CD4-positive, alpha-beta T cell (primary cell): Measurements from ENCODE around the gene C4orf50. TPM values are rescaled to one million over a fixed set of nuclear protein-coding genes. Genes with fewer than 3 reads are reported as not detected.

Experiments used
- ATAC-seq: fragments of 200-7000 bp; cut with Tn5 transposase; one replicate; pipeline ENCODE4 v1.10.0; 2022; ENCODE audit warnings: mild to moderate bottlenecking; ENCODE audit not compliant: poor library complexity
- CTCF ChIA-PET: fragments of 350-600 bp; sonication (Branson Sonifier 250); formaldehyde crosslinking; loops from one replicate; lab custom pipeline; 2021; ENCODE audit warnings: antibody characterized with exemption, inconsistent platforms; lab: Charles Lee
- POLR2A ChIA-PET: fragments of 350-600 bp; sonication (Branson Sonifier 250); formaldehyde crosslinking; loops from one replicate; lab custom pipeline; 2021; ENCODE audit warnings: antibody characterized with exemption, inconsistent platforms; lab: Charles Lee
- DNase-seq, 14 experiments: peaks; one replicate each; pipeline ENCODE4 v3.0.0-alpha.2; 2013 to 2020; ENCODE audit warnings: mixed read lengths in 2 of 14
- H3K27ac ChIP-seq, 2 donors: one replicate each; pipeline versions ENCODE4 v1.5.1 to v1.7.0; 2013; ENCODE audit warnings: low read length in 2 of 2, low read depth in 1 of 2, mild to moderate bottlenecking in 1 of 2
- H3K27me3 ChIP-seq, 2 experiments: 1 replicate in 1 of 2; 2 replicates in 1 of 2; pipeline versions ENCODE4 v1.6.1 to v1.7.0; 2013; ENCODE audit warnings: low read length in 2 of 2, control low read depth in 1 of 2, mild to moderate bottlenecking in 1 of 2, moderate library complexity in 1 of 2; ENCODE audit not compliant: insufficient read depth in 2 of 2, control insufficient read depth in 1 of 2
- H3K36me3 ChIP-seq: one replicate; pipeline ENCODE4 v1.6.1; 2013; ENCODE audit warnings: low read length, control low read depth; ENCODE audit not compliant: insufficient read depth
- H3K4me1 ChIP-seq: one replicate; pipeline ENCODE4 v1.6.1; 2013; ENCODE audit warnings: low read length, control low read depth; ENCODE audit not compliant: insufficient read depth
- H3K4me3 ChIP-seq: one replicate; pipeline ENCODE4 v1.5.1; 2013; ENCODE audit warnings: mild to moderate bottlenecking, low read length, moderate library complexity
- H3K9me3 ChIP-seq, 2 experiments: 1 replicate in 1 of 2; 2 replicates in 1 of 2; pipeline versions ENCODE4 v1.6.1 to v1.7.0; 2013; ENCODE audit warnings: low read length in 2 of 2, mild to moderate bottlenecking in 2 of 2, control low read depth in 1 of 2, moderate library complexity in 1 of 2; ENCODE audit not compliant: control insufficient read depth in 1 of 2, insufficient read depth in 1 of 2
- H3K27ac Mint-ChIP-seq: one replicate; pipeline ENCODE4 v1.8.0; 2020; ENCODE audit warnings: mixed read lengths
- H3K27me3 Mint-ChIP-seq: one replicate; pipeline ENCODE4 v1.8.0; 2021; ENCODE audit warnings: mixed read lengths
- H3K36me3 Mint-ChIP-seq: one replicate; pipeline ENCODE4 v1.8.0; 2021; ENCODE audit warnings: low read depth, mixed read lengths
- H3K4me1 Mint-ChIP-seq: one replicate; pipeline ENCODE4 v1.8.0; 2021; ENCODE audit warnings: low read depth, mixed read lengths
- H3K4me3 Mint-ChIP-seq: one replicate; pipeline ENCODE4 v1.8.0; 2020; ENCODE audit warnings: mild to moderate bottlenecking, mixed read lengths
- H3K9me3 Mint-ChIP-seq: one replicate; pipeline ENCODE4 v1.8.0; 2020; ENCODE audit warnings: mixed read lengths
- intact Hi-C, 2 experiments: fragments of 100-400 bp; cut with DNase I in 1 of 2; cut with micrococcal nuclease in 1 of 2; formaldehyde crosslinking; loops; one replicate each; pipeline versions ENCODE4 v1.15.1 to v1.9.0; 2023 to 2025; cut with DNase I, micrococcal nuclease
- total RNA-seq, 174 experiments: library from RNA in 2 of 174; stranded (reverse) in 2 of 174; gene quantifications; one replicate each; pipeline ENCODE4 v1.2.3 and lab custom pipeline; 2021 to 2026
- TF ChIP-seq, protein P1 (sequence below): fragments of 200-600 bp; IDR thresholded peaks from one replicate; pipeline ENCODE4 v1.8.0; 2022; ENCODE audit warnings: antibody characterized with exemption, mild to moderate bottlenecking

C4orf50 gene
- total RNA-seq, 2 experiments from 2014 or later, result 0.16 to 0.20 TPM

DNA sequence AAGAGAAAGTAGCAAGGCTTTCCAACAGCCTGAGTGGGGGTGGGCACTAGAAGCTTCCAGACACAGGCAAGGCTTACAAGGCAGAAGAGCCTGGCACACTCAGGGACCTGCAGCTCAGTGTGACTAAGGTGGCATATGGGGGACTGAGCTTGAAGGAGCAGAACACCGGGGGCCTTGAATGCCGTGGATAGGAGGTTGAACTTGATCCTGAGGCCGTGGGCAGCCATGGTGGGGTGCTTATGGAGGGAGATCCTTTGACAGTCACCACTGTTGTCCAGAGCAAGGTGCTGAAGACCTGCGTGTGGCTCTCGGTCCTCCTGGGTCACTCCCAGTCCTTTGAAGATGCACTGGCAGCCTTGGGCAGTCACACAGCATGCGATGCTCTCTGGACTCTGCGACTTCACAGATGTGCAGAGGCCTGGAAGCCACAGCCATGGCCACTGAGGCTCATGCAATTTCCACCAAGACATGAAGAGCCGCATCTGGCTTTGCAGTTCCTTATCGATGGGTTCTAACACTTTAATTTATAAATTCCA, 18.3 kb downstream of the C4orf50 start:
- TF ChIP-seq, protein P1, sequence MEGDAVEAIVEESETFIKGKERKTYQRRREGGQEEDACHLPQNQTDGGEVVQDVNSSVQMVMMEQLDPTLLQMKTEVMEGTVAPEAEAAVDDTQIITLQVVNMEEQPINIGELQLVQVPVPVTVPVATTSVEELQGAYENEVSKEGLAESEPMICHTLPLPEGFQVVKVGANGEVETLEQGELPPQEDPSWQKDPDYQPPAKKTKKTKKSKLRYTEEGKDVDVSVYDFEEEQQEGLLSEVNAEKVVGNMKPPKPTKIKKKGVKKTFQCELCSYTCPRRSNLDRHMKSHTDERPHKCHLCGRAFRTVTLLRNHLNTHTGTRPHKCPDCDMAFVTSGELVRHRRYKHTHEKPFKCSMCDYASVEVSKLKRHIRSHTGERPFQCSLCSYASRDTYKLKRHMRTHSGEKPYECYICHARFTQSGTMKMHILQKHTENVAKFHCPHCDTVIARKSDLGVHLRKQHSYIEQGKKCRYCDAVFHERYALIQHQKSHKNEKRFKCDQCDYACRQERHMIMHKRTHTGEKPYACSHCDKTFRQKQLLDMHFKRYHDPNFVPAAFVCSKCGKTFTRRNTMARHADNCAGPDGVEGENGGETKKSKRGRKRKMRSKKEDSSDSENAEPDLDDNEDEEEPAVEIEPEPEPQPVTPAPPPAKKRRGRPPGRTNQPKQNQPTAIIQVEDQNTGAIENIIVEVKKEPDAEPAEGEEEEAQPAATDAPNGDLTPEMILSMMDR, result no peak
- intact Hi-C loops, result loop anchor here in 1 of 2 experiments (2.0 kb wide), 1 partner anchor 331 kb away; no protein-coding TSS in a partner anchor
- no peak for ATAC-seq

DNA sequence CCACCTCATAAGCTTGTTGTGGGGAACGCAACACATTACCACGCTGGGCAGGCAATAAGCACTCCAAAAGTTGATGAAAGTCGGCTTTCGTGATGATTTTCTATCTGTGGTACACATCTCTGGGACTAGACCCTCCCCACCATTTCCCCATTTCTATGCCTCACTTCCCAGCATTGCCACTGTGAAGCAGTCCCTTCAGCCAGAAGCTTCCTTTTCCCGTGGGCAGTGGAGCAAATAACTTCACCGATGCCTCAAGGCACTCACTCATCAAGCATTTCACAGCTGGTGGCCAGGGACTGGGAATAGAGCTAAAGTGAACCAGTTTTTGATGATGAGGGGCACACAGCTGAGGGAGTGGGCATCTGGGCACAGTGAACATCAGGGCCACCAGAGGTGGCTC, 18.9 kb downstream of the C4orf50 start:
- peaks cover 0 to 14% of the 10 kb centered on the region in 2 experiments for H3K9me3 ChIP-seq
- intact Hi-C loops, result loop anchor here in 1 of 2 experiments (2.0 kb wide), 1 partner anchor 331 kb away; no protein-coding TSS in a partner anchor
- Mint-ChIP-seq H3K36me3 (no peaks in the 10 kb centered on the region), H3K27me3 (peaks cover 20% of the 10 kb centered on the region), H3K4me1 (no peaks in the 10 kb centered on the region), H3K4me3 (no peak overlapping the region), H3K27ac (no peak overlapping the region), H3K9me3 (peaks cover 2% of the 10 kb centered on the region)
- H3K4me3 ChIP-seq, result no peak overlapping the region
- ATAC-seq (no peak), DNase-seq (no peak)
- CTCF ChIA-PET, result interaction anchor here (2.4 kb wide), 1 partner anchor 328 kb away, joined by 17 read pairs; no protein-coding TSS in a partner anchor
- H3K27ac ChIP-seq, result no peak overlapping the region
- POLR2A ChIA-PET, result no interaction called here
- TF ChIP-seq, protein P1, result no peak
- H3K27me3 ChIP-seq, result peaks cover 0 to 2% of the 10 kb centered on the region in 2 experiments
- H3K4me1 ChIP-seq, result no peaks in the 10 kb centered on the region
- H3K36me3 ChIP-seq, result no peaks in the 10 kb centered on the region

More for the DNA sequence above, 18.3 kb downstream of the C4orf50 start:
- POLR2A ChIA-PET, result no interaction called here
- H3K36me3 Mint-ChIP-seq, result no peaks in the 10 kb centered on the region
- H3K36me3 ChIP-seq, result no peaks in the 10 kb centered on the region
- no peaks in the 10 kb centered on the region for H3K4me1 Mint-ChIP-seq
- H3K4me3 ChIP-seq, result no peak overlapping the region
- no peaks in the 10 kb centered on the region for H3K4me1 ChIP-seq
- H3K9me3 Mint-ChIP-seq, result peaks cover 2% of the 10 kb centered on the region
- no peak for DNase-seq
- peaks cover 0 to 2% of the 10 kb centered on the region in 2 experiments for H3K27me3 ChIP-seq
- H3K9me3 ChIP-seq, result peaks cover 0 to 14% of the 10 kb centered on the region in 2 experiments
- peaks cover 20% of the 10 kb centered on the region for H3K27me3 Mint-ChIP-seq
- H3K4me3 Mint-ChIP-seq, result no peak overlapping the region
- H3K27ac Mint-ChIP-seq, result no peak overlapping the region
- CTCF ChIA-PET, result no interaction called here
- no peak overlapping the region for H3K27ac ChIP-seq

DNA sequence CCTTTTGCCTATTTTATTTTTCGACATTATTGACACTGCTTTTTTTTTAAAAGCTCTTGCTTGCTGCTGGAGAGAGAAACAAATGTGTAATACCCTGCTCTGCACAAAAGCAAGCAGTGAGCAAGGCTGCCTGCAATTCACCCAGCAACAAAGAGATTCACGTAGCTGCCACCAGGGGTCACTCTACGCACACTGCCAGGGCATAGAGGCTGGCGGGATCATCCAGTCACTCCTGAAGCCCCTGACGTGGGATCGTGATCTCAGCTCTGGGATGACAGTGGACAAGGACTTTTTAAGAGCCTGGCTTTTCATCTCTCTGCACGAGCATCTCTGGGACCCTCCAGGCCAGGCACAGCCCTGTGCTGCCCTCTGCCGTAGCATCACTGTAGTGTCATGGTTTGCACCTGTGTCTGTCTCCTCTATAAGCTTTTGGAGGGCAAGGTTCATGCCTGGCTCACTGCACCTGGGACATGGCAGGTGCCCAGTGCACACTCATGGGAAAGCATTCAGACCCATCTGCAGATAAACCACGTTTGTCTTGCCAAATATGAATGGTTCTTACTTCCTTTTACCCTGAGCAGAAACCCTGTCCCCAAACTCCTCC, 19.8 kb downstream of the C4orf50 start:
- TF ChIP-seq, protein P1, result peak; percentile 76
- no peaks in the 10 kb centered on the region for H3K4me1 Mint-ChIP-seq
- H3K4me3 Mint-ChIP-seq, result no peak overlapping the region
- H3K36me3 ChIP-seq, result no peaks in the 10 kb centered on the region
- no peak overlapping the region for H3K27ac Mint-ChIP-seq
- H3K4me1 ChIP-seq, result no peaks in the 10 kb centered on the region
- no peak overlapping the region for H3K27ac ChIP-seq
- no peaks in the 10 kb centered on the region for H3K36me3 Mint-ChIP-seq
- intact Hi-C loops, result loop anchor here (1.0 to 2.0 kb wide), 2 partner anchors 329 to 332 kb away; no protein-coding TSS in a partner anchor
- ATAC-seq (no peak), DNase-seq (peak in 10 of 14 experiments; percentile 7 to 66 (median 12))
- H3K9me3 ChIP-seq, result peaks cover 0 to 14% of the 10 kb centered on the region in 2 experiments
- H3K9me3 Mint-ChIP-seq, result peaks cover 2% of the 10 kb centered on the region
- ChIA-PET CTCF (interaction anchor here (1.3 to 2.4 kb wide), 2 partner anchors 35 to 329 kb away, joined by 4 to 17 read pairs; no protein-coding TSS in a partner anchor), POLR2A (no interaction called here)
- no peak overlapping the region for H3K4me3 ChIP-seq
- H3K27me3 ChIP-seq, result peaks cover 0 to 2% of the 10 kb centered on the region in 2 experiments
- H3K27me3 Mint-ChIP-seq, result peaks cover 20% of the 10 kb centered on the region
